GM21360 (cell line): ENCODE results near the gene VIPR1.

ENCODE experiments used
- ATAC-seq: cut with Tn5 transposase; IDR thresholded peaks from one replicate; pipeline ENCODE4 v1.9.1; 2021; ENCODE audit warnings: mild to moderate bottlenecking, moderate library complexity; ENCODE audit not compliant: unreplicated experiment

Gene VIPR1

DNA sequence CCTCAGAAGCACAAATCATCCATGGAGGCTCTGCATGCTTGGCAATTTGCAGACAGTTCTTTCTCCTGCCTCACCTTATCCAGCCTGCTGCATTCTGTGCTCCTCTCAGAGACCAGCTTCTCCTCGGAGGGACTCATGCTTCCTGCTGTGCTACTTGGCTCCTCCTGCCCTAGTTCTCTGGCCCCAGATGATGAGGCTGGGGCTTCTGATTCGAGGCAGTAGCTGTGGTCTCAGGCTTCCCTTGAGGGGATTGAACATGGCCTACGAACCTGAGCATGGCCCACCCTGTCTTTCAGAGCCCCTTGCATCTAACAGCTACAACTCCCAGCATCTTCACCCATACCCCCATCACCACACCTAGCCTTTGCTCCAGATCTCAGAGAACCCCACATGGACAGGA is 6.7 kb downstream of the VIPR1 start:
- no peak for ATAC-seq

- ATAC-seq: no peak
Measured at GRCh38 chr3:42510325-42510724, 7.9 kb downstream of the VIPR1 start.

DNA sequence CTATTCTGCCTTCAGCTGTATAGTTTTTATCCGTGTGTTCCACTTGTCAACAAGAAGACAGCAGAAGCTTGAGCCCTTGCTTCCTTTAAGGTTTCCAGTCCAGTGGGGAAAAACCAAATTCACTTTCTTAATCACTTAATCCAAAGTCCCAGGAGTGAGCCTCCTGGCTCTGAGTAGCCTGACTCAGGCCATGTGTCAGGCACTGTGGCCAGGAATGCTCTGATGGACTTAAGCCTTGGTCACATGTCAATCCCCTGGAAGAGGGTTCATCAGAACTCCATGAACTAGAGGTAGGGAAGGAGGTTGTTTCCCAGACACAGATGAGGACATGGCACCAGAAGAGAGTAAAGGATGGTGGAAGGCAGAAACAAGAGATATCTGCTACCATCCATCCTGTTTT is 8.8 kb downstream of the VIPR1 start:
- no peak for ATAC-seq

DNA sequence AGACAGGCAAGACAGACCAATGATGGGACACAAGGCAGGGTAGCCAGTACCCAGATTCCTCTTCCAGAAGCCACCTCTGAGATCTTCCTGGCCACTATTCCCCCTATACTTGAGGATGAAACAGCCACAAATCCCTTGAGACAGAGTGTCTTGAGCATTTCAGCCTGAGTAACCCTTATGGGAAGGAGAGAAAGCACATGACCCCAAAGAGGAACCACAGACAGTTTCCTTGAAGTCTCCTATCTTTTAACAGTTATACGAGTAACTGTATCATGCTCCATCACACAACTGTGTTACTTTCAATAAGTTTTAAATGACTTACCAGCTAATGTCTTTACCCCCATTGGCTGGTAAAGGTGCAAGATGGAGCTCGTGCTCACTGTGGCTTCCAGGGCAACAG is 9.3 kb downstream of the VIPR1 start:
- ATAC-seq: no peak

GRCh38 chr3:42513121-42513520 is 10.7 kb downstream of the VIPR1 start:
- ATAC-seq: no peak

DNA sequence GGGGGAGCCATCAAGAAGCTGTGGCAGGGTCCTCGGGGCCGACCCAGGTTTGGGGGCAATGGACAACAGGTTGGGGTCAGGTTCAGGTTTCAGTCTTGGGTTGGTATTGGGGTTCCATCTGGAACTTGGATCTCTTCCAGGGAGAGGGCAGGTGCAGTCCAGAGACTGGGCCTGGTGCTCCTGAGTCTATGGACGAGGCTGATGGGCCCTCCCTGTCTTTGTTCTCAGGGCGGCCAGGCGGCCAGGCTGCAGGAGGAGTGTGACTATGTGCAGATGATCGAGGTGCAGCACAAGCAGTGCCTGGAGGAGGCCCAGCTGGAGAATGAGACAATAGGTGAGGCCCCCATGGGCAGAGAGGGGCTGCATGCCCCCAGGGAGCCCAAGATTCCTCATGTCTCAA is 11.1 kb downstream of the VIPR1 start:
- ATAC-seq: no peak

GRCh38 chr3:42514876-42515275 is 12.4 kb downstream of the VIPR1 start:
- ATAC-seq: no peak

DNA sequence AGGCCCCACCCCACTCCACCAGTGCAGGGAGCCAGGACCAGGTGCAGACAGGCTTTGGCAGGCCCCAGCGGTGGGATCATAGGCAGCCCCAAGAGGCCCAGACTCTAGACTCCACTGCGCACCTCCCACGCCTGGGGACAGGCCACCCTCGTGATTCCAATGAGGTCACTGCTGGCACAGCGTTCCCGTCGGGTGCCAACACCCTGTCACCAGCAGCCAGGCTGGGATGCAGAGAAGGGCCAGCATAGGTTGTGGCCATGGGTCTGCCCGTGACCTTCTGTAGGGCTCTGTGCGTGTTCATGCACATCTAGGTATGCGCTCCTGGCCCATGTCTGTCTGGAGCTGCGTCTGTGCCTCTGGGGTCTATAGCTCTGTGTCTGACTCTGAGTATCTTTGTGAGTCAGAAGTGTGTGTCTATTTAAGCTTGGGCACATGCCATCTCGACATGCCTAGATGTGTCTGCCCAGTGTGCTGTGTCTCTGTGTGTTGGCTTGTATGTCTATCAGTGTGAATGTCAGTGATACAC is 13.0 kb downstream of the VIPR1 start:
- ATAC-seq: no peak

DNA sequence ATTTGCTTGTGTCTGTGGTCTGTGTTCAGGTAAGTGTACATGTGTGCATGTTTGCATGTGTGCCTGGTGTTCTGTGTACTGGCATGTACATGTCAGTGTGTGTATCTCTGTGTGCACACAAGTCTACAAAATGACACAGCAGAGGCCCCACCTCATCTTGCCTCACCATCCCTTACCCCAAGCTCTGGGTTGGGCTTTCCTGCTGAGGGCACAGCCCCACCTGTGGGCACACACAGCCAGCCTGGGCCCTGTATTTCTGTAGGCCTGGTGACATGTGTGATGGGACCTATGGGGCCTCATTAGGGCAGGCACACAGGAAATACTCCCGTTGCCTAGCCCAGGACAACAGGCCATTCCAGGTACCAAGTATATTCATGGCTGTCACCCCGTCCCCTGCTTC is 13.5 kb downstream of the VIPR1 start:
- no peak for ATAC-seq

DNA sequence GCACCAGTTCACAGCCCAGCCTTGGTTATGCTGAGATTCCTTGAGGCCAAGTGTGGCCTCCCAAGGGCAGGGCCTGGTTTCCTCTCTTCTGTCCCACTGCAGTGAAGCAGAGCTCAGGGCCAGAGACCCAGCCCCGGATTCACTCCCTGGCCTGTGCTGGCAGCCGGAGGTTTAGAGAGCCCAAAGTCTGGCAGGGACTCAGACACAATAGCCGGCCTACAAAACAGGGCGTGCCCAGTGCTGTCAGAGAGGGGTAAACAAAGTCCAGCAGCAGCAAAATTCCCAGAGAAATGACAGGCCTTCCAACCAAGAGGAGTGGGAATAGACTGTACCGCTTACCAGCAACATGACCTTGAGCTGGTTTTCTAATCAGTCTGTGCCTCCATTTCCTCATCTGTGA is 14.0 kb downstream of the VIPR1 start:
- ATAC-seq: no peak

- ATAC-seq: no peak
Measured at GRCh38 chr3:42517117-42517516, 14.7 kb downstream of the VIPR1 start.

DNA sequence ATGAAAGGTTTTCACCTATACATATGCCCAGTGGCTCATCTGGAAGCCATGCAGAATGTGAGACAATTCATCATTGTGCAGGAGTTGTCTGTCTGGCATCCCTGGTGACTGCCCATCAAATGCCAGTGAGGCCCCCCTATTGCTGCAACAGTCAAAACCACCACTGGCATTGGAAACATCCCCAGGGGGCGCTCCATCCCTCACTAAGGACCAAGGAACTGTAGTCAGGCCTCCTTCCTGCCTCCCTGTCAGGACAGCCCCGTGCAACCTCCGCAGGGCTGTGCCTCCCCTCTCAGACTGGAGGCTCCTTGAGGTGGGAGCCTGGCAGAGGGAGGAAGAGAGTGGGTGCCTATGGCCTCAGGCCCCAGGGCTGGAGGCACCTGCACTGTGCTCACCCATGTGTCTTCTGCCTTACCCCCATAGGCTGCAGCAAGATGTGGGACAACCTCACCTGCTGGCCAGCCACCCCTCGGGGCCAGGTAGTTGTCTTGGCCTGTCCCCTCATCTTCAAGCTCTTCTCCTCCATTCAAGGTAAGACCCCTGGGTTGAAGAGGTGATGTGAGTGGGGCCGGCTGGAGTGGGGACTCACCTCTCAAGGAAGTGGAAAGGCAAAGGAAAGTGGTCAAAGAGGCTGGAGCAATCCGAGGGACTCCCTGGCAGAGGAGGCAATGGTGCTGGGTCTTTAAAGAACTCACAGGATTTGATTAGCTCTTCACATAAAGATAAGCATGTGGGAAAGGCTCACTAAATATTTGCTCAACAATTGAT is 16.5 kb downstream of the VIPR1 start:
- ATAC-seq: no peak

DNA sequence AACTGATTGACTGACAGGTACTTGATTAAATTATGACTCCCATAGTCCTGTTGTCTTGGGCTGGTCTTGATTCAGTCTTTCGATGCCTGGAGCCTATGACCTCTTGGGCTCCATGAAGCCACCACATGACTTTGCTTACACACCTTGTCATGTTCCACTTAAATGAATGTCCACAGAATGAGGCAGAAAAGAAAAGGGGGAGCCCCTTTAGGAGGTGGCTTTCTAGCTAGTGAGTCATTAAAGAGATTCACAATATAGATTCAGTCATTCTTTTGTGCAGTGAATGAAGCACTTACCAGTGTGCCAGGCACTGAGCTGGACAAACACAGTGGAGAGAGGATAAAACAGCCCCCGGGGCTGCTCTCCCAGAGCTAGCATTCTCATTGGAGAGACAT is 17.1 kb downstream of the VIPR1 start:
- ATAC-seq: no peak

GRCh38 chr3:42520336-42520735 is 17.9 kb downstream of the VIPR1 start:
- ATAC-seq: no peak

DNA sequence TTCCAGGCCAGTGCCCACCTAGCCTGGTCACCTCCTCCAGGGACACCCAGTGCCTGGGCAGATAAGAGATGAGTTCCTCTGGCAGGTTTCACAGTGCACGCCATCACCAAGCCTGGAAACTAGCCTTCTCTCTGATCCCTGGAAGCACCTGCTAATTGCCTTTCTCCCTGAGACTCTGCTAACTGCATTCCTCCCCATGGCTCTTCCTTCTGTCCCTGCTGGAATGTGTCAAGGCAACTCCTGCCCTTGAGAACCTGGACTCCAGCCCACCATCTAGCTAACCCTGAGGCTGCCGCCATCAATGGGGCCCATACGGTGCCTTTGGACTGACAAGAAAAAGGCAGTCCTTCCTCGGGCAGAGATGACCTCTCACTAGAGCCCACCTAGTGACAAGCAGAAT is 18.5 kb downstream of the VIPR1 start:
- ATAC-seq: no peak

GRCh38 chr3:42524751-42525150 is 22.3 kb downstream of the VIPR1 start:
- ATAC-seq: no peak

DNA sequence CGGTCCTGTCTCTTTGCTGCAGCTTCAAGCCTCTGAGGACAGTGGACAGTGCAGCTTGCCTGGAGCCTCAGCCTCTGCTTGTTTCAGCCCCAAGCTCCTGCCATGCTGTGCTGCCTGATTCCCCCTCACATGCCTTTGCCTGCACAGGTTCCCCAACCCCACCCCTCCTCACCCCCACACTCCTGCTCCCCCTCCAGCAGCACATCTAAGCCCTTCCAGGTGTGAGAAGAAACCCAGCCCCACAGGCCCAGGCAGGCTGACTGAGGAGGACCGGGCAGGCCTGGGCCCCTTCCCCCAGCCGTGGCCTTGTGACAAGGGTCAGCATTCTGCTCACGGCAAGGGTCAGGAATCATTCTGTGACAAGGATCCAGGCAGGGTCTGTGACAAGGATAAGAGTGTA is 22.8 kb downstream of the VIPR1 start:
- ATAC-seq: no peak

DNA sequence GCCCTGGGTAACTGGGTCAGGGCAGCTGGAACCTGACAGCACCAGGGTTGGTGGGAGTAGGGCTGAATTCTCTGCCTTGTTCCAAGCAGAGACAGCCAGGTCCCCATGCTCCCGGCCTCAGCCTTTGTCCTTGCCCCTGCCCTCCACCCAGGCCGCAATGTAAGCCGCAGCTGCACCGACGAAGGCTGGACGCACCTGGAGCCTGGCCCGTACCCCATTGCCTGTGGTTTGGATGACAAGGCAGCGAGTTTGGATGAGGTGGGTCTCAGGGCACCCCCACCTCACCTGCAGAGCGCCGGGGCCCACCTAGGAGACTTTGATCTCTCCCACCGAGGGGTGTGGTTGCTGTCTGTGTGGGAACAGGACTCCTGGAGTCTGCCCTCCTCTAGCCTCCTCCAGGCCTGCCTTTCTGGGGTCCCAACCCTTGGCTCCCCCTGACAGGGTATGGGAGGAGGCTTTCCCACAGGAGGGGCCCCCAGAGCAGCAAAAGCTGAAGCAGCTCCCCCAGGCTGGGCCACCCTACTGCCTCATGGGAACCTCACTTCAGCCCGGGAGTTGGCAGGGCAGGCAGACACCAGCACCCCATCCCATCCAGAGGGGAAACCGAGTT is 23.4 kb downstream of the VIPR1 start:
- ATAC-seq: no peak

DNA sequence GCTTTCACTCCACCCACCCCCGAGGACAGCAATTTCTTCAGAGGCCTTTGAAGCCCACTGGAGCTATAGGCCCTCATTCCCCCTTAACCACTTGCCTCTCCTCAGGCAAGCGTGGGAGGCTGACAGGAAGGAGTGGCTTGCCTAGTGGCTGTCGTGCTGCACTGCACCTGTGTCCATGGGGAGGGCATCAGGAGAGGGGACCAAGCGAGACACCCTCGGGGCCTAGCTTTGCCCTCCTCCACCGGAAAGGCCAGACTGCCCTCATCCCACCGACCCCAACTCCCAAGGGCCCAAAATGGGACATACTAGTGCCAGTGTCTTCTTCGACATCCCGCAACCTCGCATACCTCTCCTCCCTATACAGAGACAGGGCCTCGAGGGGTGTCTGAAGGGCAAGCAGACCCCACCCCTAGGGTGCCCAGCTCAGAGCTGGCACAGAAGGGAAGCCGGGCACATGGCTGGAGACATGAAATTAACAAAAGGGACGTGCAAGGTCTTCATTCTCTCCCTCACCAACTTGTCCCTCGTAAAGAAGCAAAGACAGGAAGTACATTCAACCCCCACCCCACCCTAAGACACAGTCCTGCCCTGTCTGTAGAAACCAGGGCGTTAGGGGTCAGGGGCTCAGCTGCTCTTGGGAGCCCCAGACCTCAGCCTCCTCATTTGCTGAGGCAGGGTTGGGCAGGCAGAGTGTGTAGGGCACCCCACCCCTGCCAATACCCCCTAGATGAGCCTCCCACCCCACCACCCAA is 24.3 kb downstream of the VIPR1 start:
- ATAC-seq: no peak

DNA sequence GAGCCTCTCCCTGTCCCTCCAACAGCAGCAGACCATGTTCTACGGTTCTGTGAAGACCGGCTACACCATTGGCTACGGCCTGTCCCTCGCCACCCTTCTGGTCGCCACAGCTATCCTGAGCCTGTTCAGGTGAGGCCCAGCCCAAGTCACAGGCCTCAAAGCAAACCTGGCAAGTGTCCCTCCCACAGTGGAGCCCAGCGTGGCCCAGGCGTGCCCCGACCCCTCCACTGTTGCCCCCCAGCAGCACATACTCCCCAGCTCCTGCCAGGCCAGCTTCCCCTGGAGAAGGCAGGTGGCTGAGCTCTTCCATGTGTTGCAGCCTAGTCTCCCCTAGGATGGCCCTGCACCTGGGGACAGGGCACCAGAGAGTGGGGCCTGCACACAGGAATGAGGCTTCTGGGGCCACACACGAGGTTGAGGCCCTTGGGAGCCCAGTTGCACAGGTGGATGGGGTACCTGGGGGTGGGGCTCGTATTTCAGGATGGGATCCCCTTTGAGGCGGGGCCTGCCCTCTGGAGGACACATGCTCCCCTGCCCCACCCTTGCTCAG is 25.0 kb downstream of the VIPR1 start:
- no peak for ATAC-seq

GRCh38 chr3:42529468-42529867 is 27.0 kb downstream of the VIPR1 start:
- no peak for ATAC-seq

DNA sequence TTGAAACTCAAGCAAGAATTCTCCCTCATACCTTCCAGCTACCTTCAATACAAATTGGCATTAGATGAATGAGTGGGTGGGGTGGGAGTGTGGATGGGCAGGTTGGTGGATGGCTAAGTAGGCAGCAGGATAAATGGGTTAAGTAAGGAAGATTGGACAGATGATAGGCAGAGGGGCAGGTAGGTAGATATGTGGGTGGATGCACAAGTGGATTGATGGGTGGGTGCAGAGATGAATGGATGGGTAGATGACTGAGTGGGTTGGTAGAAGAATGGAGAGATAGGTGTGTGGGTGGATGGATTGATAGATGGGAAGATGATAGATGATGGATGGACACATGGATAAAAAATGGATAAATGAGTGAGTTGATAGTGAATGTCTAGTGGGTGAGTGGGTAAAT is 27.6 kb downstream of the VIPR1 start:
- no peak for ATAC-seq
